ENCODE results near the gene CREB5. TPM values are rescaled to one million over a fixed set of nuclear protein-coding genes. Genes with fewer than 3 reads are reported as not detected.
A peak's percentile ranks its signal among the peaks of the same experiment; 100 is the strongest.

CREB5 gene, protein sequence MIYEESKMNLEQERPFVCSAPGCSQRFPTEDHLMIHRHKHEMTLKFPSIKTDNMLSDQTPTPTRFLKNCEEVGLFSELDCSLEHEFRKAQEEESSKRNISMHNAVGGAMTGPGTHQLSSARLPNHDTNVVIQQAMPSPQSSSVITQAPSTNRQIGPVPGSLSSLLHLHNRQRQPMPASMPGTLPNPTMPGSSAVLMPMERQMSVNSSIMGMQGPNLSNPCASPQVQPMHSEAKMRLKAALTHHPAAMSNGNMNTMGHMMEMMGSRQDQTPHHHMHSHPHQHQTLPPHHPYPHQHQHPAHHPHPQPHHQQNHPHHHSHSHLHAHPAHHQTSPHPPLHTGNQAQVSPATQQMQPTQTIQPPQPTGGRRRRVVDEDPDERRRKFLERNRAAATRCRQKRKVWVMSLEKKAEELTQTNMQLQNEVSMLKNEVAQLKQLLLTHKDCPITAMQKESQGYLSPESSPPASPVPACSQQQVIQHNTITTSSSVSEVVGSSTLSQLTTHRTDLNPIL
- total RNA-seq (10 to 100 TPM in 3 of 4 donors, 1 to 10 TPM in 1; 6.3 to 33.8 (median 24.9) TPM), polyA plus RNA-seq (10 to 100 TPM in 1 of 3 donors, 1 to 10 TPM in 1, under 1 TPM in 1; 0.86 to 16.6 (median 1.2) TPM)
- long read RNA-seq, donor 1, transcript CREB5-212 (2 exons, 603 nt), result major isoform, 9 of 27 reads
- long read RNA-seq, donor 1, partial matches to known transcripts, result 0 of 27 reads
- long read RNA-seq, donor 1, other reads (novel, unspliced or antisense), result 18 of 27 reads
- long read RNA-seq, donor 2, partial matches to known transcripts, result 0 of 47 reads
- long read RNA-seq, donor 2, other reads (novel, unspliced or antisense), result 45 of 47 reads

DNA sequence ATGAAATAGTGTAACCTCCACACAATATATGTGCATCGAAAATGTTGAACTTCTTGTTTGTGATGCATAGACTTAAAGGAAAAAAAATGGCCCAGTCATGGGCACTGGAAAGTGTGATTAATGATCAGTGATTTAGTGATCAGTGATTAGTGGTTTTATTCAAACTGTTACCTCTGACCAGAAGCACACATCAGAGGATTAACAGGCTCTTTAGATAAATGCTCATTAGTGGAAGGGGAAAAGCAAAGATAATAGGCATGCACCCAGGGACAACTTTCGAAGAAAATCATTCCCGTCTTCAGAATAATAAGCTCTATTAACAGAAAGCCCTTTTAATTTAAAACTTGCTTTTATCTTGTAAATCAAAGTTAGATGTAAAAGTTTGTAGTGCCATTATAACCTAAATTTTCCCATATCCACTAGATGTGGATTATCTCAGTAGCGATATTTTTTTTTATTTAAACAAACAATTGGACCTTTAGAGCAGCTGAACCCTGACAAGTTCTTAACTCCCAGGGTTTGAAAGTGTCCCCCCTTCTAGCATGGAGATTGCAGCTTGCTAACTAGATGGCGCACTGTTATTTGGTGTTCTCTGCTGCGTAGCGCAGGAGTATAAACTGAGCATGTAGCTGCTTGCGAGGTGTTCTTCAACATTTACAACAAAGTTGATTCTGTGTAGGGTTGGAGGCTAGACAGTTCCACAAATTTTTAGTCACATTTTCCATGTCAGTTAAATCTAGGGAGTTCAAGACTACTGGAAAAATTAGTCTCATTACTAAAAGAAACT lies at the start of gene CREB5:
Gene CREB5, plus strand, starts transcription at position 643 of the 787 bp plus-strand sequence. CDS start 397 bp downstream, outside the sequence.
- intact Hi-C loops (cut with DNase I), result loop anchor here (5.0 to 10.0 kb wide), 2 partner anchors 63 to 195 kb away; no protein-coding TSS in a partner anchor
- H3K4me3 ChIP-seq, result peak within 1 kb of the TSS; percentile 84
- H3K9me3 ChIP-seq, result no peaks in the 10 kb centered on the region
- no peak for DNase-seq
- H3K4me1 ChIP-seq, result peaks cover 16% of the 10 kb centered on the region
- ATAC-seq, result no peak
- H3K27ac ChIP-seq, result peak within 1 kb of the TSS; percentile 95
- no peaks in the 10 kb centered on the region for H3K27me3 ChIP-seq (ENCODE audit: insufficient read depth in 3 of 3, low read length in 2 of 3)
- no peak for TF ChIP-seq CTCF (IDR thresholded peaks at IDR 0.05)
- WGBS, 3 donors, result 62 to 81% (median 70%) methylated on average over 8 of the region's 8 CpGs
- no peaks in the 10 kb centered on the region for H3K36me3 ChIP-seq (ENCODE audit: insufficient read depth in 1 of 2, low read depth in 1 of 2)

DNA sequence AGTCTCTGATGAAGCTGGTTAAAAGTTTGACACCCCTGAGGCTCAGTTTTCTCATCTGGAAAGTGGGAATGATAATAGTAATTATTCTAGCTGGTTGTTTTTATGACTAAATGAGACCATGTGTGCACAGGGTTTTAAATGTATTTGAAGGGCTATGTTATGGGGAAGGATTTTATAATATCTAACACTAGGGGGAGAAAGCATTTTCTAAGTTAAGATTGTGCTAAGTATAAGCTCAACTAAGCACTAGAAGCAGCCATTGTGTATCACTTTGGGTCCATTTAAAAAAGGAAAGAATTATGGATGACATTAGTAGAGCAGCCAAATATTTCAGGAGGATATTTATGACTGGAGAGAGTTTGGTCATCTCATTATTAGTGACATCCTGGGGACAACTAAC lies 49.5 kb upstream of the CREB5 start:
- no peak for DNase-seq
- Histone ChIP-seq H3K27me3 (ENCODE audit: insufficient read depth in 3 of 3, low read length in 2 of 3) (no peaks in the 10 kb centered on the region), H3K9me3 (no peaks in the 10 kb centered on the region), H3K36me3 (ENCODE audit: insufficient read depth in 1 of 2, low read depth in 1 of 2) (no peaks in the 10 kb centered on the region), H3K27ac (no peak overlapping the region), H3K4me3 (no peak overlapping the region), H3K4me1 (no peaks in the 10 kb centered on the region)
- no peak for ATAC-seq
- intact Hi-C loops (cut with DNase I), result no loop called here
- TF ChIP-seq CTCF (IDR thresholded peaks at IDR 0.05), result no peak

DNA sequence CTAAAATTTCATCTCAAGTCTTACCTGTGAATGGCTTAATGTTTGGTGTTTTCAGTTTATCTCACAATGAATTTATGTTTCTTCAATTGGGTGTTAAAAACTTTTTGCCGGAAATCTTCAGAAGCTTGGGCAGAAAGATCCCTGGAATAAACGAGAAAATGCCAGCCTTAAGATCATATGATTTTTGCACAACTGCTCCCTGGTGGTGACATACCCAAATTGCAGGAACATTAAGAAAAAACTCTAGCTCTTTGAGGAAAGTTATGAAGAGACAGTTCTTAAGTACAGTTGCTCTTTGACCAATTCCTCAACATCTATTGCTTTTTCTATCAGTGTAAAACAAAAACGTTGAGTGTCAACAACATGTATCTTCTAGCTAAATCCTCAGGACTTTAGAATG lies 48.2 kb upstream of the CREB5 start:
- TF ChIP-seq CTCF (IDR thresholded peaks at IDR 0.05), result peak; percentile 9
- Histone ChIP-seq H3K36me3 (ENCODE audit: insufficient read depth in 1 of 2, low read depth in 1 of 2) (no peaks in the 10 kb centered on the region), H3K4me1 (no peaks in the 10 kb centered on the region), H3K9me3 (no peaks in the 10 kb centered on the region), H3K27me3 (ENCODE audit: insufficient read depth in 3 of 3, low read length in 2 of 3) (no peaks in the 10 kb centered on the region), H3K4me3 (no peak overlapping the region), H3K27ac (no peak overlapping the region)
- intact Hi-C loops (cut with DNase I), result no loop called here
- ATAC-seq, result no peak
- DNase-seq, result no peak
- WGBS, 3 donors, result 74 to 79% (median 78%) methylated on average over 3 of the region's 3 CpGs

DNA sequence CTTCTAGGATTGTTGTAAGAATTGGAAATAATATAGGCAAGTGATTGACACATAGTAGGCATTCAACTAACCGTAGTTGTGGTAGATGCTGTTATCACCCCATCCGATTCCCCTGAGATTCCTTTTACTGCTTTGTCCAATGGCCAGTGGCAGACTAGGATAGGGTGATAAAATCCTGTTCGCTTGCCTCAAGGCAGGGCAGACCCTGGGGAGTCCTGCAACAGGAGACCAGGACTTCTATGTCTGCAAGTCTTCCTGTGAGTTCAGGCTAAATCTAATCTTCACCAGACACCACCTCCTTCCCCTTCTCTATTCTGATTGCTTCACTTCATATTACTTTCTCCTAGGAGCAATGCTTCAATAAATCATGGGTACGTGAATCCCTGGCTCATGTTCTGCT lies 42.8 kb upstream of the CREB5 start:
- no peak for DNase-seq

More for the DNA sequence above, 42.8 kb upstream of the CREB5 start:
- intact Hi-C loops (cut with DNase I), result no loop called here
- TF ChIP-seq CTCF (IDR thresholded peaks at IDR 0.05), result no peak
- Histone ChIP-seq H3K27ac (no peak overlapping the region), H3K4me3 (no peak overlapping the region), H3K9me3 (no peaks in the 10 kb centered on the region), H3K36me3 (ENCODE audit: insufficient read depth in 1 of 2, low read depth in 1 of 2) (no peaks in the 10 kb centered on the region), H3K27me3 (ENCODE audit: insufficient read depth in 3 of 3, low read length in 2 of 3) (no peaks in the 10 kb centered on the region), H3K4me1 (no peaks in the 10 kb centered on the region)
- WGBS, 3 donors, result 68 to 80% (median 70%) methylated on average over 4 of the region's 4 CpGs
- ATAC-seq, result no peak

Data from psoas muscle (tissue), 8 donors.